ENCODE data around the gene ZFPM1. TPM values are rescaled to one million over a fixed set of nuclear protein-coding genes. Genes with fewer than 3 reads are reported as not detected.

Gene ZFPM1
- total and polyA plus RNA-seq, 2 of the 8 experiments (the other 6 are each of a cell fraction or from before 2014, with no cell fraction given): 0.74 to 4.8 TPM

- Histone ChIP-seq H3K4me3 (ENCODE audit: extremely low read depth in 1 of 4, insufficient read depth in 2 of 4, low read depth in 3 of 4, low read length in 4 of 4) (peak overlapping the region; percentile 24 to 87 (median 50)), H2AK5ac (ENCODE audit: low read depth, low read length) (no peak overlapping the region), H3K4me1 (replicated peaks in 1 of 4; ENCODE audit: control insufficient read depth in 3 of 4, insufficient read depth in 4 of 4, low read length in 3 of 4) (peaks cover 0 to 13% (median 7%) of the 10 kb centered on the region in 4 experiments; a peak in 6 of 7 replicates), H3K14ac (ENCODE audit: insufficient read length) (no peak overlapping the region), H3K23me2 (ENCODE audit: low read depth, low read length) (peaks cover 10% of the 10 kb centered on the region; the same call in 1 of the 2 replicates), H3K27ac (ENCODE audit: low read depth, low read length) (no peak overlapping the region), H3K27me3 (replicated peaks in 1 of 4; ENCODE audit: control insufficient read depth in 3 of 4, extremely low read depth in 1 of 4, insufficient read depth in 3 of 4, low read length in 3 of 4) (no peaks in the 10 kb centered on the region; a peak in 3 of 7 replicates), H4K8ac (ENCODE audit: extremely low read depth, insufficient read depth, low read length) (peak overlapping the region; percentile 35), H3K9ac (replicated peaks in 1 of 4; ENCODE audit: extremely low read depth in 1 of 4, low read depth in 3 of 4, low read length in 3 of 4) (peak overlapping the region in 3 of 4 experiments; percentile 34 to 79 (median 54); a peak in 4 of 7 replicates), H2BK12ac (ENCODE audit: low read depth, low read length) (no peak overlapping the region), H2BK120ac (replicated peaks; ENCODE audit: low read depth, low read length) (no peak overlapping the region), H3K56ac (replicated peaks; ENCODE audit: insufficient read length, low read depth, low read length) (no peak overlapping the region), H2BK20ac (ENCODE audit: low read length) (no peak overlapping the region), H4K20me1 (replicated peaks in 1 of 2; ENCODE audit: control insufficient read depth in 1 of 2, insufficient read depth in 2 of 2, low read length in 2 of 2) (peaks cover 0 to 16% of the 10 kb centered on the region in 2 experiments), H3K36me3 (ENCODE audit: control insufficient read depth in 2 of 4, insufficient read depth in 4 of 4, low read length in 3 of 4) (no peaks in the 10 kb centered on the region; a peak in 1 of 8 replicates), H3K9me3 (ENCODE audit: insufficient read depth in 2 of 2, low read depth in 1 of 2, low read length in 1 of 2) (no peaks in the 10 kb centered on the region), H2BK5ac (ENCODE audit: low read depth, low read length) (no peak overlapping the region), H3K79me1 (ENCODE audit: low read depth, low read length) (0 out of 2 replicates have a peak, but pooled peaks cover 4% of the 10 kb centered on the region), H3K4me2 (ENCODE audit: insufficient read depth in 1 of 2, low read depth in 2 of 2, low read length in 2 of 2) (peak overlapping the region; percentile 30 to 72), H3K23ac (ENCODE audit: insufficient read length) (no peak overlapping the region), H4K91ac (replicated peaks; ENCODE audit: insufficient read length, low read length) (no peak overlapping the region), H3K18ac (ENCODE audit: extremely low read depth, low read length) (no peak overlapping the region; the same call in 1 of the 2 replicates), H3K4ac (replicated peaks; ENCODE audit: insufficient read length, low read depth, low read length) (peak overlapping the region; percentile 53), H4K5ac (ENCODE audit: insufficient read length, low read depth, low read length) (peak overlapping the region; percentile 66), H2AFZ (ENCODE audit: low read length) (no peak overlapping the region), H3K79me2 (ENCODE audit: control insufficient read depth in 1 of 2, insufficient read depth in 2 of 2, low read length in 2 of 2) (no peaks in the 10 kb centered on the region), H2BK15ac (ENCODE audit: low read length) (no peak overlapping the region)
- 4% methylated on average over 40 of the region's 79 CpGs; no CpG with 5 or more reads in 1 of the 2 experiments for WGBS, 2 experiments (ENCODE audit: extremely low coverage in 1 of 2, insufficient coverage in 1 of 2, insufficient read length in 1 of 2, insufficient replicate concordance in 2 of 2, low coverage in 1 of 2, low lambda C conversion rate in 2 of 2, missing lambda C conversion rate in 1 of 2)
- CTCF ChIA-PET (ENCODE audit: partially characterized antibody): interaction anchor here (0.6 to 1.2 kb wide), 3 partner anchors 29 to 130 kb away, joined by 3 to 4 read pairs (median 3); no protein-coding TSS in a partner anchor
- DNase-seq (ENCODE audit: low read depth in 1 of 2, low spot score in 2 of 2) (no peak), FAIRE-seq (no peak)
- POLR2A ChIA-PET (ENCODE audit: partially characterized antibody): interaction anchor here (1.1 to 2.6 kb wide), 6 partner anchors 9 to 582 kb away, joined by 3 to 9 read pairs (median 6); partner anchors contain the start of genes BANP and ZC3H18
- TF ChIP-seq, protein P1, sequence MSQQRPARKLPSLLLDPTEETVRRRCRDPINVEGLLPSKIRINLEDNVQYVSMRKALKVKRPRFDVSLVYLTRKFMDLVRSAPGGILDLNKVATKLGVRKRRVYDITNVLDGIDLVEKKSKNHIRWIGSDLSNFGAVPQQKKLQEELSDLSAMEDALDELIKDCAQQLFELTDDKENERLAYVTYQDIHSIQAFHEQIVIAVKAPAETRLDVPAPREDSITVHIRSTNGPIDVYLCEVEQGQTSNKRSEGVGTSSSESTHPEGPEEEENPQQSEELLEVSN (IDR thresholded peaks at IDR 0.05): no peak
- 0 out of 2 replicates have a peak, but pooled peaks have one; percentile 11 for TF ChIP-seq POLR2AphosphoS5 (IDR thresholded peaks at IDR 0.05; ENCODE audit: low read depth, low read length)
- TF ChIP-seq EGR1 (IDR thresholded peaks at IDR 0.05; ENCODE audit: borderline replicate concordance, low read depth, low read length): no peak
- no peak for TF ChIP-seq BCL11A (IDR thresholded peaks at IDR 0.05; ENCODE audit: low read depth in 2 of 2, low read length in 2 of 2)
- 0 out of 2 replicates have a peak, but pooled peaks have one; percentile 14 for TF ChIP-seq TAF1 (IDR thresholded peaks at IDR 0.05; ENCODE audit: low read depth, low read length)
- no peak for TF ChIP-seq SIX5 (IDR thresholded peaks at IDR 0.05; ENCODE audit: low read depth, low read length)
- TF ChIP-seq KDM4A (IDR thresholded peaks at IDR 0.05; ENCODE audit: low read depth, low read length, severe bottlenecking): no peak
- TF ChIP-seq RAD21 (IDR thresholded peaks at IDR 0.05 in 1 of 2, conservative IDR thresholded peaks at IDR 0.05 in 1 of 2; ENCODE audit: low read depth in 2 of 2, low read length in 2 of 2): no peak
- TF ChIP-seq HDAC6 (IDR thresholded peaks at IDR 0.05; ENCODE audit: low read depth, low read length): no peak
- no peak for TF ChIP-seq SRF (IDR thresholded peaks at IDR 0.05; ENCODE audit: low read depth, low read length)
- TF ChIP-seq, protein P2, sequence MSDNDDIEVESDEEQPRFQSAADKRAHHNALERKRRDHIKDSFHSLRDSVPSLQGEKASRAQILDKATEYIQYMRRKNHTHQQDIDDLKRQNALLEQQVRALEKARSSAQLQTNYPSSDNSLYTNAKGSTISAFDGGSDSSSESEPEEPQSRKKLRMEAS (IDR thresholded peaks at IDR 0.05): peak; percentile 20; the same call in 1 of the 2 replicates
These were observed 80.4 kb downstream of the ZFPM1 start for GRCh38 chr16:88533381-88533917.
